ENCODE measurements around the gene DYNC1I1. TPM values are rescaled to one million over a fixed set of nuclear protein-coding genes. Genes with fewer than 3 reads are reported as not detected.
"Not testable (repeated sequence)": the region's sequence is repeated elsewhere in the genome, so short reads cannot be mapped to it uniquely, and the experiment has no call there.

The DYNC1I1 gene
- total RNA-seq, 1 donor from 2014 or later = 0.79 TPM

DNA sequence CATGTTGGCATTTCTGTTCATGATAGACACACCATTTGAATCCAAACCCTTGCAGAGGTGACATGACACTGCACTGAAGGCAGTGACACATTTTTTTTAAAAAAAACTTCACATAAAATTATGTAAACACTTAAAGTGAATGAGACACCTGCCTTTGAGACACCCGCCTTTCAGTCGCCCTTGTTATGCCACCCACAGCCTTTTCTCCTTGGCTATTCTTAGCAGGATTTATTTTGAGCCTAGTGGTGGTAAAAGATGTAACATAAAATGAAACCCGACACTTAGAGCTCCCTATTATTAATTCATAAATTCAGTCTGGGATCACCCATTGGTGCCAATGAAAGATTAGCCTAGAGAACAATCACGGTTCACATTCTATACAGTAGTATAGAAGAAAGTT, 161.3 kb downstream of the DYNC1I1 start:
- Histone ChIP-seq H3K36me3 (no peaks in the 10 kb centered on the region), H3K4me3 (no peak overlapping the region), H3K4me2 (no peak overlapping the region), H3F3A (ENCODE audit: low read depth) (no peaks in the 10 kb centered on the region), H3K27ac (no peak overlapping the region), H2AFZ (replicated peaks) (no peak overlapping the region), H4K20me1 (ENCODE audit: low read depth) (no peaks in the 10 kb centered on the region), H3K9me3 (ENCODE audit: low read depth) (no peaks in the 10 kb centered on the region), H3K4me1 (no peaks in the 10 kb centered on the region), H3K9ac (no peak overlapping the region), H3K27me3 (no peaks in the 10 kb centered on the region), H3K79me2 (ENCODE audit: low read depth) (no peaks in the 10 kb centered on the region)
- no peaks in the 10 kb centered on the region for H3K27me3 Mint-ChIP-seq (ENCODE audit: insufficient read depth, low read depth)
- no peak for DNase-seq (ENCODE audit: low spot score)
- H3K36me3 Mint-ChIP-seq = no peaks in the 10 kb centered on the region
- no peaks in the 10 kb centered on the region for H3K4me1 Mint-ChIP-seq
- H3K4me3 Mint-ChIP-seq = no peak overlapping the region
- TF ChIP-seq EZH2 (IDR thresholded peaks at IDR 0.05) = no peak
- no peak for TF ChIP-seq EZH2phosphoT487 (IDR thresholded peaks at IDR 0.05)
- TF ChIP-seq, protein P1, sequence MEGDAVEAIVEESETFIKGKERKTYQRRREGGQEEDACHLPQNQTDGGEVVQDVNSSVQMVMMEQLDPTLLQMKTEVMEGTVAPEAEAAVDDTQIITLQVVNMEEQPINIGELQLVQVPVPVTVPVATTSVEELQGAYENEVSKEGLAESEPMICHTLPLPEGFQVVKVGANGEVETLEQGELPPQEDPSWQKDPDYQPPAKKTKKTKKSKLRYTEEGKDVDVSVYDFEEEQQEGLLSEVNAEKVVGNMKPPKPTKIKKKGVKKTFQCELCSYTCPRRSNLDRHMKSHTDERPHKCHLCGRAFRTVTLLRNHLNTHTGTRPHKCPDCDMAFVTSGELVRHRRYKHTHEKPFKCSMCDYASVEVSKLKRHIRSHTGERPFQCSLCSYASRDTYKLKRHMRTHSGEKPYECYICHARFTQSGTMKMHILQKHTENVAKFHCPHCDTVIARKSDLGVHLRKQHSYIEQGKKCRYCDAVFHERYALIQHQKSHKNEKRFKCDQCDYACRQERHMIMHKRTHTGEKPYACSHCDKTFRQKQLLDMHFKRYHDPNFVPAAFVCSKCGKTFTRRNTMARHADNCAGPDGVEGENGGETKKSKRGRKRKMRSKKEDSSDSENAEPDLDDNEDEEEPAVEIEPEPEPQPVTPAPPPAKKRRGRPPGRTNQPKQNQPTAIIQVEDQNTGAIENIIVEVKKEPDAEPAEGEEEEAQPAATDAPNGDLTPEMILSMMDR (IDR thresholded peaks at IDR 0.05) = no peak
- no peaks in the 10 kb centered on the region for H3K9me3 Mint-ChIP-seq
- no peak overlapping the region for H3K27ac Mint-ChIP-seq

DNA sequence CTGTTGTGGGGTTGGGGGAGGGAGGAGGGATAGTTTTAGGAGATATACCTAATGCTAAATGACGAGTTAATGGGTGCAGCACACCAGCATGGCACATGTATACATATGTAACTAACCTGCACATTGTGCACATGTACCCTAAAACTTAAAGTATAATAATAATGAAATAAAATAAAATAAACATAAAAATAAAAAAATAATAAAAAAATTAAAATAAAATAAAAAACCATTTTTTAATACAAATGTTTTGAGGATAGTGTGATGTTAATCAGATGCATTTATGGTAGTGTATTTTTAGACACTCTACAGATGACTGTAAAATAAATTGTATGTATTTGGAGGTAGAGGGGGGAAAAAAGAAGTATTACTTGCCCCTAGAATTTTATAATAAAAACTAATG, 172.5 kb downstream of the DYNC1I1 start:
- H3K36me3 ChIP-seq; H3K27me3 ChIP-seq; H3K79me2 ChIP-seq (ENCODE audit: low read depth); H3K27ac Mint-ChIP-seq; H2AFZ ChIP-seq (replicated peaks); H3K4me3 Mint-ChIP-seq; H3F3A ChIP-seq (ENCODE audit: low read depth); H3K36me3 Mint-ChIP-seq; H3K4me3 ChIP-seq; H3K27ac ChIP-seq; H3K27me3 Mint-ChIP-seq (ENCODE audit: insufficient read depth, low read depth); H3K9ac ChIP-seq; H3K9me3 Mint-ChIP-seq; H3K4me1 ChIP-seq; H4K20me1 ChIP-seq (ENCODE audit: low read depth); H3K4me2 ChIP-seq; DNase-seq (ENCODE audit: low spot score); H3K9me3 ChIP-seq (ENCODE audit: low read depth); H3K4me1 Mint-ChIP-seq: not testable (repeated sequence)

DNA sequence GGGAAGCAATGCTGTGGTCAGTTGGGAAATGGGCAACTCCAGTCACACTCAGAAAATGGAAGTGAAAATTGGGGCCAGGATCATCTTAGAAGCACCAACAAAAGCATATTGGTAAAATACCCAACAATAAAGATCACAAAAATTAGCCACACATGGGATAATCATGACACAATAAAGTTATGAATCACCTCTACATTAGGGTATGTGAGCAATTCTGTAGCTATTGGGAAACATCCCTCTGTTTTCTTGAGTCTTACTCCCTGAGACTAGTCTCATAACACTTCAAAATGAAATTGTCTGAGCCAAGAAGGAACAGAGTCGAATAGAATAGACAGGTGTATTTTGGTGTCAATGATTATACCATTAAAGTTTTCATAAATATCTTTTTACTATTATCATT, 178.3 kb downstream of the DYNC1I1 start:
- Histone ChIP-seq H3K4me2 (no peak overlapping the region), H2AFZ (replicated peaks) (no peak overlapping the region), H3K27me3 (no peaks in the 10 kb centered on the region), H3K9ac (no peak overlapping the region), H3F3A (ENCODE audit: low read depth) (no peaks in the 10 kb centered on the region), H3K9me3 (ENCODE audit: low read depth) (no peaks in the 10 kb centered on the region), H3K79me2 (ENCODE audit: low read depth) (no peaks in the 10 kb centered on the region), H3K27ac (no peak overlapping the region), H3K4me3 (no peak overlapping the region), H3K4me1 (no peaks in the 10 kb centered on the region), H3K36me3 (no peaks in the 10 kb centered on the region), H4K20me1 (ENCODE audit: low read depth) (no peaks in the 10 kb centered on the region)
- peaks cover 2% of the 10 kb centered on the region for H3K27me3 Mint-ChIP-seq (ENCODE audit: insufficient read depth, low read depth)
- H3K4me3 Mint-ChIP-seq = no peak overlapping the region
- no peaks in the 10 kb centered on the region for H3K4me1 Mint-ChIP-seq
- H3K9me3 Mint-ChIP-seq = no peaks in the 10 kb centered on the region
- no peaks in the 10 kb centered on the region for H3K36me3 Mint-ChIP-seq
- DNase-seq (ENCODE audit: low spot score) = no peak
- TF ChIP-seq EZH2 (IDR thresholded peaks at IDR 0.05) (no peak), EZH2phosphoT487 (IDR thresholded peaks at IDR 0.05) (no peak)
- TF ChIP-seq, protein P1 (IDR thresholded peaks at IDR 0.05) = no peak
- H3K27ac Mint-ChIP-seq = no peak overlapping the region

DNA sequence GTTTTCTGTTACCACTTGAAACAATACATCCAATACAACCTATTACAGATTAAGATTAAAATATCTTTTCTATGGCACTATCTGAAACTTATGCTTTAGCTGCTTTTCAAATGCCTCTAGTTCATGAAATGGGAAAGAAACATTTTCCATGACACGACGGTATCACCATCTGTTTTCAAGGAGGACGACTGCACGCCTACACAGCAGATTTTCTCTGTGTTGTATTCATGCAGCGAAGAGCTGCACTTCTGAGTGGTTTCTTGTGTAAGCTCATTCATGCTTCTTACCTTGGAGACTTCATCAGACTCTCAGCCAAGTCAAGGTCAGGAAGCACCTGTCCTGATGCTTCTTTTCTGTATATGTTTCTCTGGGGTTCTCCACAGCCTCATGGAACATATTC, 179.2 kb downstream of the DYNC1I1 start:
- Mint-ChIP-seq H3K9me3 (no peaks in the 10 kb centered on the region), H3K4me3 (no peak overlapping the region), H3K27ac (no peak overlapping the region), H3K27me3 (ENCODE audit: insufficient read depth, low read depth) (peaks cover 2% of the 10 kb centered on the region), H3K4me1 (no peaks in the 10 kb centered on the region), H3K36me3 (no peaks in the 10 kb centered on the region)
- H3K27me3 ChIP-seq = no peaks in the 10 kb centered on the region
- no peaks in the 10 kb centered on the region for H3F3A ChIP-seq (ENCODE audit: low read depth)
- H4K20me1 ChIP-seq (ENCODE audit: low read depth) = no peaks in the 10 kb centered on the region
- H2AFZ ChIP-seq (replicated peaks) = no peak overlapping the region
- no peaks in the 10 kb centered on the region for H3K9me3 ChIP-seq (ENCODE audit: low read depth)
- no peak for DNase-seq (ENCODE audit: low spot score)
- no peaks in the 10 kb centered on the region for H3K36me3 ChIP-seq
- no peak overlapping the region for H3K27ac ChIP-seq
- no peak overlapping the region for H3K4me2 ChIP-seq
- H3K4me1 ChIP-seq = no peaks in the 10 kb centered on the region
- no peak overlapping the region for H3K9ac ChIP-seq
- no peaks in the 10 kb centered on the region for H3K79me2 ChIP-seq (ENCODE audit: low read depth)
- no peak for TF ChIP-seq EZH2phosphoT487 (IDR thresholded peaks at IDR 0.05)
- TF ChIP-seq, protein P1 (IDR thresholded peaks at IDR 0.05) = no peak
- TF ChIP-seq EZH2 (IDR thresholded peaks at IDR 0.05) = no peak
- H3K4me3 ChIP-seq = no peak overlapping the region
